Measurements from ENCODE around the gene LRRFIP2.
"Not testable (repeated sequence)": the region's sequence is repeated elsewhere in the genome, so short reads cannot be mapped to it uniquely, and the experiment has no call there.

Gene LRRFIP2

GRCh38 chr3:37149257-37149656 is 25.1 kb downstream of the LRRFIP2 start:
- DNase-seq (ENCODE audit: low read depth): no peak
- H3K4me3 ChIP-seq (ENCODE audit: control insufficient read depth, low read depth, low read length): no peak overlapping the region
- TF ChIP-seq CTCF (conservative IDR thresholded peaks at IDR 0.05; ENCODE audit: control insufficient read depth, insufficient read depth, low read depth, low read length): no peak

GRCh38 chr3:37148208-37148607 is 26.2 kb downstream of the LRRFIP2 start:
- no peak for DNase-seq (ENCODE audit: low read depth)
- no peak for TF ChIP-seq CTCF (conservative IDR thresholded peaks at IDR 0.05; ENCODE audit: control insufficient read depth, insufficient read depth, low read depth, low read length)
- no peak overlapping the region for H3K4me3 ChIP-seq (ENCODE audit: control insufficient read depth, low read depth, low read length)

- H3K4me3 ChIP-seq (ENCODE audit: control insufficient read depth, low read depth, low read length): no peak overlapping the region
- no peak for TF ChIP-seq CTCF (conservative IDR thresholded peaks at IDR 0.05; ENCODE audit: control insufficient read depth, insufficient read depth, low read depth, low read length)
- no peak for DNase-seq (ENCODE audit: low read depth)
Observed at GRCh38 chr3:37147666-37148065, 26.7 kb downstream of the LRRFIP2 start.

GRCh38 chr3:37146927-37147326 is 27.5 kb downstream of the LRRFIP2 start:
- H3K4me3 ChIP-seq (ENCODE audit: control insufficient read depth, low read depth, low read length); DNase-seq (ENCODE audit: low read depth): not testable (repeated sequence)

- no peak for TF ChIP-seq CTCF (conservative IDR thresholded peaks at IDR 0.05; ENCODE audit: control insufficient read depth, insufficient read depth, low read depth, low read length)
- DNase-seq (ENCODE audit: low read depth): peak; percentile 36
- no peak overlapping the region for H3K4me3 ChIP-seq (ENCODE audit: control insufficient read depth, low read depth, low read length)
Observed at GRCh38 chr3:37145611-37146010, 28.8 kb downstream of the LRRFIP2 start.

- H3K4me3 ChIP-seq (ENCODE audit: control insufficient read depth, low read depth, low read length): no peak overlapping the region
- TF ChIP-seq CTCF (conservative IDR thresholded peaks at IDR 0.05; ENCODE audit: control insufficient read depth, insufficient read depth, low read depth, low read length): no peak
- DNase-seq (ENCODE audit: low read depth): no peak
Observed at GRCh38 chr3:37144806-37145205, 29.6 kb downstream of the LRRFIP2 start.

- no peak for TF ChIP-seq CTCF (conservative IDR thresholded peaks at IDR 0.05; ENCODE audit: control insufficient read depth, insufficient read depth, low read depth, low read length)
Observed at GRCh38 chr3:37143821-37144220, 30.6 kb downstream of the LRRFIP2 start.

More at GRCh38 chr3:37143821-37144220, 30.6 kb downstream of the LRRFIP2 start:
- no peak overlapping the region for H3K4me3 ChIP-seq (ENCODE audit: control insufficient read depth, low read depth, low read length)
- no peak for DNase-seq (ENCODE audit: low read depth)

Measured in fibroblast of mammary gland (primary cell).